ENCODE measurements around the gene HNF4A. TPM values are rescaled to one million over a fixed set of nuclear protein-coding genes. Genes with fewer than 3 reads are reported as not detected.

The HNF4A gene
- total RNA-seq, 4 donors from 2014 or later, result not detected

DNA sequence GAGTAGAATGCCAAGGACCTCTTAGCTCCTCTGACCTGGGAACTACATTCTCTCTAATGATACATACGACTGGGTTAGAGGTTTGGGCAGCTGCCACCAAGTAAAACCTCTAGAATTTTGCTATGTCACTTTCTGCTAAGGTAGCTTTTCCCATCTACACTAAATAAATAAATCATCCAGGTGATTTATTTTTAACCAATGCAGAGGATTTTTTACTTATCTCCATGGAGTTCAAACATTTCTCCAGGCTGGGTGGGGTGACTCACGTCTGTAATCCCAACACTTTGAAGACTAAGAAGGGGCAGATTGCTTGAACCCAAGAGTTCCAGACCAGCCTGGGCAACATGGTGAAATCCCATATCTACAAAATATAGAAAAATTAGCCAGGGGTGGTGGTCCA, 27.1 kb downstream of the HNF4A start:
- peaks cover 3% of the 10 kb centered on the region for H3K27me3 ChIP-seq
- intact Hi-C loops (cut with DNase I), result loop anchor here (10.0 kb wide), 1 partner anchor 168 kb away; the partner anchor contains the start of gene OSER1
- 74 to 75% methylated on average over 2 of the region's 2 CpGs for WGBS, 2 donors

DNA sequence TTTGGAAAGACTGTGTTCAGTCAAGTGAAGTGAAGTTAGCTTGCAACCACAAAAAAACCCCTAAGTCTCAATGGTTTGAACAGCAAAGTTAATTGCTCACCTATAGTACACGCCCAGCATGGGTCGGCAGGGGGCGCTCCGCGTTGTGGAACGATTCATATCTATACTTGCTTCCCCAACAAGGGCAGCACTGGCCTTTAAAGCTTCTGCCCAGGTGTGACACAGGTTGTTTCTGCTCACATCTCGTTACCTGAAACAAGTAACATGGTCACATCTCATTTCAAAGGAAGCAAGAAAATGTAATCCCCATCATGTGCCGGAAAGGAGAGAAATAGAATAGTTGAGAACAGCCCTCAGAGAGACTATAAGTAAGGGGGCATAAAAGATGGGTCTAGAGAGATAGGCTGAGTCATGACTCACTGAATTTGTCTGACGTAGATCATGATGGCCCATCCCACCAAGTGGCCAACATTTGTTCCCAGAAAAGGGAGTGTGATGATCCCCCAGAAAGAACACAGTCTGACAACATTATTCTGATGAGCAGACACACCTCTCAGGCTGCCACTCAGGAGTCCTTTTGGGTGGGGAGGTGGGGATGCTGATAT, 29.0 kb downstream of the HNF4A start:
- no peak for TF ChIP-seq POLR2A (IDR thresholded peaks at IDR 0.05)
- TF ChIP-seq, protein P1, sequence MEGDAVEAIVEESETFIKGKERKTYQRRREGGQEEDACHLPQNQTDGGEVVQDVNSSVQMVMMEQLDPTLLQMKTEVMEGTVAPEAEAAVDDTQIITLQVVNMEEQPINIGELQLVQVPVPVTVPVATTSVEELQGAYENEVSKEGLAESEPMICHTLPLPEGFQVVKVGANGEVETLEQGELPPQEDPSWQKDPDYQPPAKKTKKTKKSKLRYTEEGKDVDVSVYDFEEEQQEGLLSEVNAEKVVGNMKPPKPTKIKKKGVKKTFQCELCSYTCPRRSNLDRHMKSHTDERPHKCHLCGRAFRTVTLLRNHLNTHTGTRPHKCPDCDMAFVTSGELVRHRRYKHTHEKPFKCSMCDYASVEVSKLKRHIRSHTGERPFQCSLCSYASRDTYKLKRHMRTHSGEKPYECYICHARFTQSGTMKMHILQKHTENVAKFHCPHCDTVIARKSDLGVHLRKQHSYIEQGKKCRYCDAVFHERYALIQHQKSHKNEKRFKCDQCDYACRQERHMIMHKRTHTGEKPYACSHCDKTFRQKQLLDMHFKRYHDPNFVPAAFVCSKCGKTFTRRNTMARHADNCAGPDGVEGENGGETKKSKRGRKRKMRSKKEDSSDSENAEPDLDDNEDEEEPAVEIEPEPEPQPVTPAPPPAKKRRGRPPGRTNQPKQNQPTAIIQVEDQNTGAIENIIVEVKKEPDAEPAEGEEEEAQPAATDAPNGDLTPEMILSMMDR (IDR thresholded peaks at IDR 0.05), result peak in 5 of 6 experiments; percentile 52 to 82 (median 71)
- no peaks in the 10 kb centered on the region for H3K9me3 ChIP-seq
- DNase-seq, result peak; percentile 82 to 88
- intact Hi-C loops (cut with DNase I), result loop anchor here (5.0 to 10.0 kb wide), 2 partner anchors 170 to 233 kb away; partner anchors contain the start of gene OSER1
- H3K4me3 ChIP-seq (replicated peaks in 1 of 3), result no peak overlapping the region
- H3K27ac ChIP-seq, result no peak overlapping the region
- peaks cover 3% of the 10 kb centered on the region for H3K27me3 ChIP-seq
- H3K36me3 ChIP-seq, result no peaks in the 10 kb centered on the region
- 17 to 21% methylated on average over 9 of the region's 9 CpGs for WGBS, 2 donors
- H3K4me1 ChIP-seq, result peaks cover 0 to 5% of the 10 kb centered on the region in 2 donors

More for the DNA sequence above, 27.1 kb downstream of the HNF4A start:
- DNase-seq, result no peak
- TF ChIP-seq, protein P1 (IDR thresholded peaks at IDR 0.05), result no peak
- TF ChIP-seq POLR2A (IDR thresholded peaks at IDR 0.05), result no peak
- Histone ChIP-seq H3K27ac (no peak overlapping the region), H3K4me1 (no peaks in the 10 kb centered on the region), H3K36me3 (no peaks in the 10 kb centered on the region), H3K9me3 (no peaks in the 10 kb centered on the region), H3K4me3 (replicated peaks in 1 of 3) (no peak overlapping the region)

DNA sequence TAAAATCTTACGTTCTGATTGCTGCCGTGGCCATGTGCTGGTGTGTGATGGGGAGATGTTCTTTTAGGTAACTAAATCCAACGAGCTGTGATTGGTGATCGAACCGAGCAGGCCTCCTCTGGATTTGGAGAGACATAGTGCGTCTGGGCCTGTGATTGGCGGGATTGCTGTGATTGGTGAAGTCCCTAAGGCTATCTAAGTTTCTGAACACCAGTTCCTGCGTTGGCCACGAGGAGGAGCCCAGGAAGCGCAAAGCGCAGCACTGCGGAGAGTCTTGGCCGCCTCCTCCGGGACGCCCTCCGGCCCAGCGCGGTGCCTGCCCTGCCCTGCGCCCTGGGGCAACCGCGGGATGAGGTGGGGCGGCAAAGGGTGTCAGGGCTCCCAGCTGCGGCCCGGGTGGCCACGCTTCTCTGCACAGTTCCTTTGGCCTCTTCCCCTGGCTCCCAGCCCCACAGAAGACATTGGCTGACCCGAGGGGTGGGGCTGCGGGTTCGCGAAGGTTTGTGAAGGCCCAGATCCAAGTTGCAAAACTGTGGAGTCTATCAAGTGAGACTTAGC, 33.0 kb downstream of the HNF4A start:
- WGBS, 2 donors, result 10 to 13% methylated on average over 11 of the region's 29 CpGs
- H3K4me1 ChIP-seq, result peaks cover 0 to 5% of the 10 kb centered on the region in 2 donors
- H3K4me3 ChIP-seq (replicated peaks in 1 of 3), result no peak overlapping the region
- intact Hi-C loops (cut with DNase I), result loop anchor here (5.0 to 10.0 kb wide), 2 partner anchors 174 to 229 kb away; partner anchors contain the start of gene OSER1
- H3K36me3 ChIP-seq, result no peaks in the 10 kb centered on the region
- H3K27me3 ChIP-seq, result no peaks in the 10 kb centered on the region
- peak; percentile 56 to 61 for DNase-seq
- no peak overlapping the region for H3K27ac ChIP-seq
- H3K9me3 ChIP-seq, result no peaks in the 10 kb centered on the region
- TF ChIP-seq POLR2A (IDR thresholded peaks at IDR 0.05), result no peak
- TF ChIP-seq, protein P1 (IDR thresholded peaks at IDR 0.05), result peak; percentile 44 to 74 (median 62)

DNA sequence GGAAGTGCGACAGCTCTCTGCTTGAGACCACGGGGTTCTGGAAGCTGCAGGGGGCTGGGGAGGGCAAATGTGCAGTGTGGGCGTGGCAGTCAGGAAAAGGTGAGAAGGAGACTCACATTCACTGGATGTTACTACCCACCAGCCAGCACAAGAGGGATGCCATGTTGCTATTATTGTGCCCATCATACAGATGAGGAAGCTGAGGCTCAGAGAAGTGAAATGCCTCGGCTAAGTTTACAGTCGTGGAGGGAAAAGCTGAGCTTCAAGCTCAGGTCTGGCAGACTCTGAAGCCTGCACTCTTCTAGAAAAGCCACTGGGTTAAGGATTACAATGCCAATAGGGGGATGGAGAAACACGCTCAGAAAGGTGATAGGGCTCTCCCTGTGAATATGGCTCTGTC, 34.4 kb downstream of the HNF4A start:
- Histone ChIP-seq H3K27ac (no peak overlapping the region), H3K9me3 (no peaks in the 10 kb centered on the region), H3K27me3 (no peaks in the 10 kb centered on the region), H3K4me1 (peaks cover 0 to 5% of the 10 kb centered on the region in 2 donors), H3K4me3 (replicated peaks in 1 of 3) (no peak overlapping the region), H3K36me3 (no peaks in the 10 kb centered on the region)
- TF ChIP-seq, protein P1 (IDR thresholded peaks at IDR 0.05), result no peak
- TF ChIP-seq POLR2A (IDR thresholded peaks at IDR 0.05), result no peak
- 74 to 75% methylated on average over 6 of the region's 6 CpGs for WGBS, 2 donors
- no peak for DNase-seq
- intact Hi-C loops (cut with DNase I), result loop anchor here (5.0 to 10.0 kb wide), 3 partner anchors 75 to 227 kb away; partner anchors contain the start of gene OSER1

DNA sequence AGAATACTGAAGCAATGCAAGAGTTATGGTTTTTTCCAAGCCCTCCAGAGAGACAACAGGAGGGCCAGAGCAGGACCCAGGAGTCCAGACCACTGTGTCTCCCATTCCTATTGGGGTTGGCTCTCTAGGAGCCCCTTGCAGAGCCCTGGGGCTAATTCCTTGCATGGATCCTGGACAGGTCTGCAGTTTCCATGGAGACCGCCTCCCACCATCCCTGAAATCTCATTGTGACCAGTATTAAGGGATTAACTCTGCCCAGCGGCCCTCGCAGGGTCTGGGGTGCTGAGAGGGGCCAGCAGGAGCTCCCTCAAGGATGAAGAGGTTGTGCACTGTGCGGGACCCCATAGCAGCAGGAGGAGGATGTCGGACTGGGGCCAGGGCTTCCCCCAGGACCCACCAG, 34.8 kb downstream of the HNF4A start:
- no peak for DNase-seq
- WGBS, 2 donors, result 67 to 90% methylated on average over 2 to 5 of the region's 5 CpGs
- Histone ChIP-seq H3K4me1 (peaks cover 0 to 5% of the 10 kb centered on the region in 2 donors), H3K9me3 (no peaks in the 10 kb centered on the region), H3K4me3 (replicated peaks in 1 of 3) (no peak overlapping the region), H3K27me3 (no peaks in the 10 kb centered on the region), H3K27ac (no peak overlapping the region), H3K36me3 (no peaks in the 10 kb centered on the region)
- intact Hi-C loops (cut with DNase I), result loop anchor here (10.0 kb wide), 1 partner anchor 75 kb away; no protein-coding TSS in a partner anchor
- no peak for TF ChIP-seq POLR2A (IDR thresholded peaks at IDR 0.05)
- TF ChIP-seq, protein P1 (IDR thresholded peaks at IDR 0.05), result no peak

Data from thyroid gland (tissue), 4 donors.